ENCODE measurements around the gene BABAM2.

DNA sequence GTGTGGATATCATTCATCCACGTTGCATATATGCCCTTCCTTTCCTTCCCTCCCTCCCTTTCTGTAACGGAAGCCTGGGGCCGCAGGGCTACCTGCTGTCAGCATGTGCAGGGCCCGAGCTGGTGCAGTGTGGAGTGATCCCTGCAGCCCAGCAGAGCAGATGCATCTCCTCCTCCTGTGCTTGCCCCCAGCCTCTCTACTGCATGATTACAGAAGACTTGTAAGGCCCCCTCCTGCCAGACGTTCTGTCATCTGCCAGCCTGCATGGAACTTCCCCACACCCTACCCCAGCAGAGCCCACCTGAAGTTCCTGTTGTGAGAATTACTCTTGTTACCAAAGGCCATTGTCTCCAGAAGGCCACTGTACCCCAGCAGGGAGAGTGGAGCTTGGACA lies 434.6 kb downstream of the BABAM2 start:
- TF ChIP-seq, protein P1, sequence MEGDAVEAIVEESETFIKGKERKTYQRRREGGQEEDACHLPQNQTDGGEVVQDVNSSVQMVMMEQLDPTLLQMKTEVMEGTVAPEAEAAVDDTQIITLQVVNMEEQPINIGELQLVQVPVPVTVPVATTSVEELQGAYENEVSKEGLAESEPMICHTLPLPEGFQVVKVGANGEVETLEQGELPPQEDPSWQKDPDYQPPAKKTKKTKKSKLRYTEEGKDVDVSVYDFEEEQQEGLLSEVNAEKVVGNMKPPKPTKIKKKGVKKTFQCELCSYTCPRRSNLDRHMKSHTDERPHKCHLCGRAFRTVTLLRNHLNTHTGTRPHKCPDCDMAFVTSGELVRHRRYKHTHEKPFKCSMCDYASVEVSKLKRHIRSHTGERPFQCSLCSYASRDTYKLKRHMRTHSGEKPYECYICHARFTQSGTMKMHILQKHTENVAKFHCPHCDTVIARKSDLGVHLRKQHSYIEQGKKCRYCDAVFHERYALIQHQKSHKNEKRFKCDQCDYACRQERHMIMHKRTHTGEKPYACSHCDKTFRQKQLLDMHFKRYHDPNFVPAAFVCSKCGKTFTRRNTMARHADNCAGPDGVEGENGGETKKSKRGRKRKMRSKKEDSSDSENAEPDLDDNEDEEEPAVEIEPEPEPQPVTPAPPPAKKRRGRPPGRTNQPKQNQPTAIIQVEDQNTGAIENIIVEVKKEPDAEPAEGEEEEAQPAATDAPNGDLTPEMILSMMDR (conservative IDR thresholded peaks at IDR 0.05; ENCODE audit: low read length), result no peak
- TF ChIP-seq EZH2phosphoT487 (IDR thresholded peaks at IDR 0.05; ENCODE audit: borderline replicate concordance, low read depth, low read length), result no peak
